ENCODE results near the gene PLCB1. TPM values are rescaled to one million over a fixed set of nuclear protein-coding genes. Genes with fewer than 3 reads are reported as not detected.
"Not testable (repeated sequence)": the region's sequence is repeated elsewhere in the genome, so short reads cannot be mapped to it uniquely, and the experiment has no call there.

The PLCB1 gene
- total RNA-seq, 1 experiment from 2014 or later, result 3.5 TPM

- DNase-seq (ENCODE audit: low spot score), result no peak
Measured at GRCh38 chr20:8331740-8332412, 199.8 kb downstream of the PLCB1 start.

- peak; percentile 23 for DNase-seq (ENCODE audit: low spot score)
Measured at GRCh38 chr20:8334641-8335040, 202.6 kb downstream of the PLCB1 start.

- DNase-seq (ENCODE audit: low spot score), result peak; percentile 19
Measured at GRCh38 chr20:8335059-8335458, 203.0 kb downstream of the PLCB1 start.

- DNase-seq (ENCODE audit: low spot score), result no peak
Measured at GRCh38 chr20:8335495-8336195, 203.6 kb downstream of the PLCB1 start.

DNA sequence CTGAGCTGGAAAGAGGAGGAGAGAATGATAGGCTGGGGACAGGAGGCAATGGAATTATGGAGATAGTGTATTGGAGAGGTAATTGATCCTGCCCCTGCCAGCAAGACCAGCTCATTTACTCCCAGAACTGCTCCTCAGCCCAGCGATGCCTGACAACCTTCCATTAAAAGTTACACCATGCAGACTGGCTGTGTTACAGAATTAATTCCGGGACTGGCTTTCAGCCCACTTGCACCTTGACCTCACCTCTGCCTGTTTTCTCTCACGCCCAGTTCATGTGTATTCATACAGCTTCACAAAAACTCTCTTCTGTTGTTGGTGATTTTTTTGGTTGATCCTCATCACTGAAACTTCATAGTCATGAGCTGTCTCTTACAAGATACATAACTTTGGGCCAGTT lies 207.3 kb downstream of the PLCB1 start:
- no peak for DNase-seq (ENCODE audit: low spot score)

DNA sequence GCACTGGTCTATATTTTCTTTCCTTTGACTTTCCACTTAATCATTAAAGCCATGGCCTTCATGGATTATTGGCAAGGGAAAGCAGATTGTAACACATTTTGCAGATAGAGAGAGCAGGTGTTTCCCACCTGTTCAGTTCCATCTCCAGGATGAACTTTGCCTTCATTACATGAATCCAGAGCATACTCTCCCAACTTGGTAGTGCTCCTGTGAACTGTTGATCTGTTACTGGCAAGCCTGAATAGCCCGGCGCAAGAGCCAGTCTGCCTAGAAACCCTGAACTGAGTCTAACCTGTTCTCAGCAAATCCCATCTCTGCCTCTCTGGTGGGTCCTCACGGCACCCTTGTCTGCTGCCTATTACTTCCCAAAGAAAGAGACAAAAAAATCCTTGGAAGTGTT lies 210.3 kb downstream of the PLCB1 start:
- no peak for DNase-seq (ENCODE audit: low spot score)

DNA sequence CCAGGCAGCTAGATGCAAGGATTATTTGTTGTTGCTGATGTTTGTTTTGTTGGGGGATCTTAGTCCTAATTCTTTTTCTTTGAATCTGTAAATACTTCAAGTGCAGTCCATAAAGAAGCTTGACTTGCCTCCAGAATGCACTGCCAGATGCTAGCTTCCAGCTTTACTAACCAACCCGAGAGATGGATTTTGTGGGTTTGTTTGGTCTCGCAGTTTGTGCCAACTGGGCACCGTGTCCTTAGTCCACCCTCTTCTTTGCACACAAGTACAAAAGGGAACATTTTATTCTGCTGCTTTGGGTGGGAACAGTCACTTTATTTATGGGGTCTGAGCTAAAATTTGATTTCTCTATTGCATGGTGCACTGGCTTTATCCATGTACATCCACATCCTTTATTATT lies 212.0 kb downstream of the PLCB1 start:
- DNase-seq (ENCODE audit: low spot score), result no peak

DNA sequence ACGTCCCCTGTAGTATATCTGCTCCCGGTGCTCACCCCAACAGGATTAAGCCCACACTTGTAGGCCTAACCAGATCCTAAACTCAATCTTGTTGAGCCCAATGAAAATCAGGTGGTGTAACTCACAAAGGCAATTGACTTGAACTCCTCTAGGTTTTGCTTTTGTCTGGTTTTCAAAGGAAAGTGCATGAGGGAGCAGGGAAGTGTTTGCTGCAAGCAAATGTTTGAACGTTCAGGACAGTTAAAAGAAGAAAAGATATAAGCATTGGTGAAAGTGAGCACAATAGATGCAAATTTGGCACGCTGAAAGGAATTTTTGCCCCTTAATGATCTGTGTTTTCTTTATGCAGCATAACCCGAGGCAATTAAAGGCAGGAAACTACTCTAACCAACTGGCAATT lies 212.6 kb downstream of the PLCB1 start:
- no peak for DNase-seq (ENCODE audit: low spot score)

GRCh38 chr20:8346700-8347270 lies 214.7 kb downstream of the PLCB1 start:
- DNase-seq (ENCODE audit: low spot score), result no peak

GRCh38 chr20:8350225-8350624 lies 218.2 kb downstream of the PLCB1 start:
- DNase-seq (ENCODE audit: low spot score), result not testable (repeated sequence)

- no peak for DNase-seq (ENCODE audit: low spot score)
Measured at GRCh38 chr20:8352486-8352885, 220.4 kb downstream of the PLCB1 start.

DNA sequence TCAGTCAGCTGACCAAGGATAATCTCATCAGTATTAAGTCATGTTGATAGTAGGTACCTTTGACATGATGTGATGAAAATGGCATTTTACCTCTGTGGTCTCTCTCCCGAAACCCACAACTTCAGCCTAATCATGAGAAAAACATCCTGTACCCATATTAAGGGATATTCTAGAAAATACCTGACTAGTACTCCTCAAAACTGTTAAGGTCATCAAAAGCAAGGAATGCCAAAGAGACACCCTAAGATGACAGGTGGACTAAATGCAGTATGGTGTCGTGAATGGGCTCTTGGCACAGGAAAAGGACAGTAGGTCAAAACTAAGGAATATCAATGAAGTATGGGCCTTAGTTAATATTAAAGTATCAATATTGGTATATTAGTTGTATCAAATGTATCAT lies 221.4 kb downstream of the PLCB1 start:
- DNase-seq (ENCODE audit: low spot score), result no peak

GRCh38 chr20:8355453-8355852 lies 223.4 kb downstream of the PLCB1 start:
- no peak for DNase-seq (ENCODE audit: low spot score)

DNA sequence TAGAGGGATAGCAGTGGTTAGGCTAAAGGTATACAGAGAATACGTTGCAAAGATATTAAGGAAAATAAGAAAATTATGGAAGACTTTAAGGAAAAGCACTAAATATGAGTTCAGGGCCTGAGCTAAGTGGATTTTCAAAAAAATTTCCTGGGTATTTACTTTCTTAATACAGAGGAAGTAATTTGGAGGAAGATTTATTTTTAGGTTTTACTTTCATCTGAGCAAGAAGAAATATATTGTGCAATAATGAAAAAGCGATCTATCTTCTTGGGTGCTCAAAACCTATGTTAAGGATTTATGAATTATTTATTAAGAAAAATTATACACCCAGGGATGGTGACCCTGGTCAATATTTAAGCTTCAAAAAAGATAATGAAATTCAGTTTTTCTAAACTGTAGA lies 224.7 kb downstream of the PLCB1 start:
- no peak for DNase-seq (ENCODE audit: low spot score)

DNA sequence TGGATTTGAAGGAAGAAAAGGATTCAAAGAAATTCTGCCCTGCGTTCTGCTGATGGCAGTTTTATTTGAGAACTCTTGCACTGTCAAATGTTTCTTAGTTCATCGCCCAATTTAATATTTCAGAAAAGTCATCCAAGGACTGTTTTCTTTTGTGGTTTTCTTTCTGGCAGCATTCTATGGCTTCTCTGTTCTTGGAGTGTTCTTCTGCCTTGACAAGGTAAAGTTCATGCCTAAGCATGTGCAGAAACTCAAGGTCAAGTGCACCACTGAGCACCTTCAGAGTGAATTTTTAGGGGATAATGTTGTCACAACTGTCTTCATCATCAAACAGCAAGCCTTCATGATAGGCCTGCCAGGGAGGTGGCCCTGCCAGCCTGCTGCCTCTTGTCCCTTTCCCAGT lies 225.6 kb downstream of the PLCB1 start:
- DNase-seq (ENCODE audit: low spot score), result no peak

- no peak for DNase-seq (ENCODE audit: low spot score)
Measured at GRCh38 chr20:8360035-8360434, 228.0 kb downstream of the PLCB1 start.

DNA sequence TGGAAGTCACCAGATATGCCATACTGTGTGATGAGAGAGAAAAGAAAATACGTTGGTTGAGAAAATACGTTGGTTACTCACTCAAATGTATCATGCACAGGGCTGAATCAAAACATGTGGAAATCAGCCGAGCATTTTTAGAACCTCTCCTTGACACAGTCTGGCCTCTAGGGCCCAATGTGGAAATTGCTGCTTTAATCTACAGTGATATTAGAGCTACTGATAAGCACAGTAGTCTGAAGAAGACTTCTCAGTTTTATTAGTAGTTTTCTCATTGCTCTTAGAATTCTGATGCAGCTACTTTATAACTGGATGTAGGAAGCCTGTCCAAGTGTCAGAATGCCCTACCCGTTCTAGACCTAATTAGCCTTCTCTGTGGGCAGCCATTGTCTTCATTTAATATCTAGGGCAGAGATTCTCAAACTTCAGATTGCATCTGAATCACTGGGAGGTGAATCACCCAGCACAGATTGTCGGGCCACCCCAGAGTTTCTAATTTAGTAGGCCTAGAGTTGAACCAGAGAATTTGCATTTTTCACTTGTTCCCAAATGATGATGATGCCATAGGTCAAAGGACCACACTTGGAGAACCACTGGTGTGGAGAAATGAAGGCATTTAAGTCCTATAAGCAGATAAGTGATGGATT lies 229.1 kb downstream of the PLCB1 start:
- peak; percentile 17 for DNase-seq (ENCODE audit: low spot score)

DNA sequence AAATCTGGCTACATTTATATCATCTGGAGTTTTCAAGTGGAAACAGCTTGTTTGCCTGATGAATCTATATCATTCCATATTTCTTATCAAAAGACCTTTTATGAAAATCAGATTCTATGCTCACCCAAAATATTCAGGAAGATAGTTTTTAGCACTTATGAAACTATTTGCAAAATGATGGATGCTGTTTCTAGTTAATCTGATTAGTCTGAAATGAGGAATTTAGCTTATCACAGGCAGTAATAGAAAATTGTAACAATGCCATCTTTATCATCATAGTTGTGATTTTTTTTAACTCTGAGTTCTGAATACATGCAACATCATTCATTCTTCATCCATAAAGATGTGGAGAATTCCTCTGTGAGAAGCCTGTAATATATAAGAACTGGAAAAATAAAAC lies 229.7 kb downstream of the PLCB1 start:
- no peak for DNase-seq (ENCODE audit: low spot score)

DNA sequence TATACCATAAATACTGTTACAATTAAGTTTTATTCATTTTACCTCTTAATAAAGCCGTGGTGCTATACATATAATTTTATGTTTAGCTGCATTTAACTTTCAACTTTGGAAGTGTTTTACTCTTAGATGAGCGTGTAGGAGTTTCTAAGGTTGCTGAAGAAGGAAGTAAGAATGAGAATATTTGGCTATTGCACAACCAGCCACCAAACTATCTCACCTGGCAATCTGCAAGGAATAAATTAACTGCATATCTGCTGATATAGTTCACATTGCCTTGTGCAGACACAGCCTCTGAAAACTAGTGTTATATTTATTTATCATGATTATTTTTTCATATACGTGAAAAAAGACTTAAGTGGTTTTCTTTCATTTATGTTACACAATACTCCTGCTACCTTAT lies 230.4 kb downstream of the PLCB1 start:
- DNase-seq (ENCODE audit: low spot score), result peak; percentile 11

GRCh38 chr20:8363970-8364733 lies 232.1 kb downstream of the PLCB1 start:
- no peak for DNase-seq (ENCODE audit: low spot score)

GRCh38 chr20:8364734-8365078 lies 232.6 kb downstream of the PLCB1 start:
- DNase-seq (ENCODE audit: low spot score), result no peak

GRCh38 chr20:8365634-8366033 lies 233.6 kb downstream of the PLCB1 start:
- no peak for DNase-seq (ENCODE audit: low spot score)

Data from HT-29 (cell line).